Stimulated activated CD4-positive, alpha-beta T cell treated with anti-CD3 and anti-CD28 coated beads, Interleukin-2, amount 100 ng/mL, for 24 hours (primary cell): ENCODE data around the gene KLF17.

ENCODE experiments used
- DNase-seq, 2 donors: peaks; one replicate each; pipeline ENCODE4 v3.0.0-alpha.2; 2020

KLF17 gene, protein sequence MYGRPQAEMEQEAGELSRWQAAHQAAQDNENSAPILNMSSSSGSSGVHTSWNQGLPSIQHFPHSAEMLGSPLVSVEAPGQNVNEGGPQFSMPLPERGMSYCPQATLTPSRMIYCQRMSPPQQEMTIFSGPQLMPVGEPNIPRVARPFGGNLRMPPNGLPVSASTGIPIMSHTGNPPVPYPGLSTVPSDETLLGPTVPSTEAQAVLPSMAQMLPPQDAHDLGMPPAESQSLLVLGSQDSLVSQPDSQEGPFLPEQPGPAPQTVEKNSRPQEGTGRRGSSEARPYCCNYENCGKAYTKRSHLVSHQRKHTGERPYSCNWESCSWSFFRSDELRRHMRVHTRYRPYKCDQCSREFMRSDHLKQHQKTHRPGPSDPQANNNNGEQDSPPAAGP

DNA sequence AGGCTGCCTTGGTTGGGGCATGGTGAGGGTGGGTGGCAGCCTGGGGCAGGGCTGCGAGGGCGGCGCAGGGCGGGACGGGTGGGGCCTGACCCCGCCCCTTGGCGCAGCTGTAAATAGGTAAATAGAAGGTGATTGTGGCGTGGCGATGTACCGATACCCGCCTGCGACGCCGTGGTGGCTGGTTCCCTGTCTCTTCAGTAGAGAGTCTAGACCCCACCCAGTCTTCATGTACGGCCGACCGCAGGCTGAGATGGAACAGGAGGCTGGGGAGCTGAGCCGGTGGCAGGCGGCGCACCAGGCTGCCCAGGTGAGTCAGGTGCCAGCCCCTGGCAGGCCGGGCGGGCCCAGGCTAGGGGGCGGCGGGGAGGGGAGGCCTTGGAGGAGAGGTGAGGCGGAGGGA is at the start of gene KLF17:
Gene KLF17 (plus strand): TSS at position 140 of the 400 bp plus-strand sequence. CDS start 87 bp downstream, at position 227.
- no peak for DNase-seq

DNA sequence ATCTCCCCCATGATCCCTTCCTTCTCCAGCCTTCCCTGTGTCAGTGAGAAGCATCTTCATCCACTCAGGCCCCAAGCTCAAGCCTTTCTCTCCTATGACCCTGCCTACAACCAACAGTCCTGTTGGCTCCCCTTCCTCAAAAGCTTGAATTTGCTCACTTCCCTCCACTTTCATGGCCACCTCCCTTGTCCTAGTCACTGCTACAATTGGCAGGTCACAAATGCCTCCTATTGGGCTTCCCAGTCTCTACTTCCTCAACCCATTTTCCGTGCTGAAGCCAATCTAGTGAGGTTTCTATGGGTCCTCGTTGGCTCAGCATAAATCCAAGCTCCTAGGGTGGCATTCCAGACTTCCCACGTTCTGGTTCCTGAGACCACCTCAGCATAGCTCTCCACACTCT is 47.2 kb upstream of the KLF17 start:
- DNase-seq = no peak

DNA sequence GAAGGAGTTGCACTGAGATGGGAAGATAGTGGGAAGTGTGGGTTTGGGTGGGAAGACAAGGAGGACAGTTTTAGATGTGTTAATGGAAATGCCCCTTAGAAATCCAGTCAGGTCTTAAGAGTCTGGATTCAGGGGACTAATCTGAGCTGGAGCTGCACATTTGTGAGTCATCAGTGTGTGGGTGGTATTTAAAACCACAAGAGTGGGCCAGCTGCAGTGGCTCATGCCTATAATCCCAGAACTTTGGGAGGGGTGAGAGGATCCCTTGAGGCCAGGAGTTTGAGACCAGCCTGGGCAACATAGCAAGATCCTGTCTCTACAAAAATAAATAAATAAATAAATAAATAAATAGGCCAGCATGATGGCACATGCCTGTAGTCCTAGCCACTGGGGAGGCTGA is 46.4 kb upstream of the KLF17 start:
- DNase-seq = no peak

DNA sequence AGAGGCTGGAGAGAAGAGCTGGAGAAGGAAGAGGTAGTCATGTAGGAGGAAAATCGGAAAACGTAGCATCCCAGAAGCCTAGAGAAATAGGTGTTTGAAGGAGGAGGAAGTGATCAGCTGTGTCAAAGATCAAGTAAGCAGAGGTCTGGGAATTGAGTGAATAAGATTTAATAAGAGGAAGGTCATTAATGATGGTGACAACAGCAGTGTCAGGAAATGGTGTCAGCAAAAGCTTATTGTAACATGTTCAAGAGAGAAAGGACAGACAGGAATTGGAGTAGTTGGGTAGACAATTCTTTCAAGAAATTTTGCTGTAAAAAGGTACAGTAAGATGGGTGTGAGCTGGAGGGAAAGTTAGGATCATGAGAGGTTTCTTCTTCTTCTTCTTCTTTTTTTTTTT is 45.8 kb upstream of the KLF17 start:
- DNase-seq = no peak

DNA sequence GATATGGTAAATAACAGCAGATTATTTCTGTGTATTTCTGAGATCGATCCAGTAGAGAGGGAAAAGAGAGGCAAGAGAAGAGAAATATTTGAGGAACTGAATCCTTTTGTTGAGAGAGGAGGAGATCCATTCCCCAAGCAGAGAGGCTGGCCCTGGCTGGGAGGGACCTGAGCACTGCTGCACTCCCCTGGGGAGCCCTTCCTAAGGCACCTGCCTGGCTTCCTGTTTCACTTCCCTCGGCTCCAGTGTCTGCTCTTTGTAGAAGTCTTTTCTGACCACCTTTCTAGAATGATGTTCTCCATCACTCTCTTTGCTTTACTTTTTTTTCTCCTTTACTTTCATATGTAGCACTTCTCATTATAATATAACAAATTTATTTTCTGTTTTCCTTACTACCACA is 45.1 kb upstream of the KLF17 start:
- DNase-seq = no peak

DNA sequence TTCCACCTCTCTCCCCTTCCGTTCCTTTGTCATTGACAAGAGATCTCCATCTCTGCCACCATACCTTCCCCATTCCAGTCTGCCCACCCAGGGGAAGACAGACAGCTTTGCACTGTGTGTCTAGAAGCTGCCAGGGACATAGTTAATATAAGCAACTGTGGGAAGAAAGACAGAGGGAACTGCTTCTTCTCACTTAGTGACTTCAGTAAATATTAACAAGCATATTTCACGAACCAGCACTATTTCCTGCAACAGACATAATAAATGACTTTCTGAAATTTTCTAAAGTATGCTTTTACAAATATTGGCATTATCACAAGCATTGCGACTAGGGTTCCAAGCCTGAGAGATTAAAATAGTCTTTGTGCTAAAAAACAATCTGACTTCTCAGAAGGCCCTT is 44.2 kb upstream of the KLF17 start:
- DNase-seq = no peak

DNA sequence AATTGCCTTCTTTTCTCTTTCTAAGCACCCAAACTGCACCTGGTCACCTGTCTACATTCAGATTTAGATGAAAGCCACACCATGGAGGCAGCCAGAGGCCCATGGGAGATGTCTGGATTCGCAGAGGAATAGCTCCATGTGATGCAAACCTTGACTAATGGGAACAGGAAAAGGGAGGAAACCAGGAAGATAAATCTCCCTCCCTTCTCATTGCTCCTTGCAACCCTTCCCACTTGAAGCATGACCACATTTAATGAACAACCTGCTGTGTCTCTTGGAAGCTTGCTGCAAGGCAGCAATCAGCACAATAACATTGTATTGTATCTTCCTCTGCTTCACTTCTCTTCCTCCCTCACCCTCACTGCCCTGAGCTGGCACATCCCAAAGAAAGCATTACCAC is 42.6 kb upstream of the KLF17 start:
- DNase-seq = no peak

DNA sequence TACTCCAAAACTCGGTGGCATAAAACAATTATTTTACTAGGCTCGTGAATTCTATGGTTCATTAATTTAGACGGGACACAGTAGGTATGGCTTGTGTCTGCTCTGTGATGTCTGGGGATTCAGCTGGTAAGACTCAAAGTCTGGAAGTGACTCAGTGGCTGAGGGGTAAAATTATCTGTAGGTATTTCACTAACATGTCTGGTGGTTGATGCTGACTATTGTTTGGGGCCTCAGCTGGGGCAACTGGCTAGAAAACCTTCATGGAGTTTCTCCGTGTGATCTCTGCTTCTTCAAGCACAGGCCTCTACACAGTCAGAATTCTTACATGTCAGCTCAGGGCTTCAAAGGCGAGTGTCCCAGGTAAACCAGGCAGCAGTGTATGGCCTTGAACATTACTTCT is 41.2 kb upstream of the KLF17 start:
- DNase-seq = no peak

DNA sequence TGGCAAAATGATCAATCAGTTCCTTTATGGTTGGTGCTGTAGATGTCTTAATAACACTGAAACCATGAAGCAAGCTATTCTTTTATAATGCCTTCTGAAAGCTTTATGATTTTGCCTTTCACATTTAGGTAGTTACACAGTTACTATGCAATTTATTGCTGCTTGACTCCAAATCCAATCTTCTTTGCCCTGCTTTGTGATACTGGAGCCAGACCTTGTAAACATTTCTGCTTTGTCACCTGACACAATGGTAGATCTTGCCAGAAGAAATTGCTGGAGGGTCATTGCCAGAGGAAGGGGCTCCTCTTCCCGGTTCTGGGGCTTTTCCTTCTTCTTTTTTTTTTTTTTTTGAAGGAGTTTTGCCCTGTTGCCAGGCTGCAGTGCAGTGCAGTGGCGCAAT is 40.5 kb upstream of the KLF17 start:
- no peak for DNase-seq

DNA sequence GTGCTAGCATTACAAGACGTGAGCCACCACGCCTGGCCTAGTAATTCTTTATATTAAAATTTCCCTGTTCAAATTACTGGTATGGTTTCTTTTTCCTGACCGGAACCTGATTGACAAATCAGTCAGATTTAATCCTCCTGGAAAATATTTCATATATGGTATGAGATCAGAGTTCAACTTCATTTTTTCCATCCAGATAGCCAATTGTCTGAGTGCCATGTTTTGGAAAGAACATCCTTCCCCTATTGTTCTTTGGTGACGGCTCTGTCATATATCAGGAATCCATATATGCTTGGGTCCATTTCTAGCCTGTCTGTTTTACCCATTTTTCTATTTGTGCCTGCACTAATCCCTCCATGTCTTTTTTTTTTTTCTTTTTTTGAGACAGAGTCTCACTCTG is 39.1 kb upstream of the KLF17 start:
- DNase-seq = no peak

DNA sequence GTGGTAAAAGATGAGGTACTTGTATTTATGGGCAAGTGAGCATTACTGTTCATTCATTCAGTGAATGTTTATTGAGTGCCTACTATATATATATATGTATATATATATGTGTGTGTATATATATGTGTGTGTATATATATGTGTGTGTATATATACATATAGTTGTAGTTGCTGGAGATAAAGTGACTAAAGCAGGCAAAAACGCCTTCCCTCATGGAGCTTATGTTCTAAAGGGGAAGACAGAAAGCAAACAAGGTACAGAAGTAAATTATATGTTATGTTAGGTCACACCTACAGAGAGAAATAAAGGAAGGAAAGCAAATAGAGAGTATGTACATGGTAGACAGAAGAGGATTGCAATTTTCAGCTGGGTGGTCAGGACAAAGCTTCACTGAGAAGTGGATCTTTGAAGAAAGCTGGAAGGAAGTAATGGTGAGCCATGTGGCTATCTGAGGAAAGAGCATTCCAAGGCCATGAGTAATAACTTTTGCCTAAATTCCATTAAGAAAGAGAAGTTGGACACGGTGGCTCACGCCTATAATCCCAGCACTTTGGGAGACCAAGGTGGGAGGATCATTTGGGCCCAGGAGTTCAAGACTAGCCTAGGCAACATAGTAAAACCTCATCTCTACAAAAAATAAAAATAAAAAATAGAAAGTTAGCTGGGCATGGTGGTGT is 33.5 kb upstream of the KLF17 start:
- DNase-seq = no peak

DNA sequence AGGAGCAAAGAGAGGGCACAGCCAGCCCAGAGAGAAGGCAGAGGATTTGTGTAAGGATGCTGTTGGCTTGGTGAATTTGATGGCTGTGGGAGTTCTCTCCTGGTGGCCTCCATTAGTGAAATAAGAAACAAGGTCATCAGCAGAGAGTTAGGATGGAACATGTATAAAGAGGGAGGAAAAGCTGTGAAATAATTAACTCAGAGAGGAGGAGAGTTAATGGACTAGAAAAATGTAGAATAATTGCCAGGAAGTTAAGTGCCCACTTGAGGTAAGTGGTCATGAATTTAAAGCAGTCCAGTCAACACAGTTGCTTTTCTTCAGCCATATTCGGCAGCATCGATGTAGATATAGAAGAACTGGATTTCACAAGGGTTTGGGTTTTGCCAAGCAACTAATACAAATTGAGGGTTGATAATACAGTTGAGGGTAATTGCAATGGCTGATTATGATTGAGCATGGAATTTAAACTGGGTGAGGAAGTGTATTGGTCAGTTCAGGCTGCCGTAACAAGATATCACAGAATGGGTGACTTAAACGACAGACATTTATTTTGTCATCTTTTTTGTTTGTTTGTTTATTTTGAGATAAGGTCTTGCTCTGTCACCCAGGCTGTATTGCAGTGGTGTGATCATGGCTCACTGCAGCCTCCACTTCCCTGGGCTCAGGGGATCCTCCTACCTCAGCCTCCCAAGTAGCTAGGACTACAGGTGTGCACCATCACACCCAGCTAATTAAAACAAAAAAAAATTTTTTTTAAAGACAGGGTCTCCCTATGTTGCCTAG is 31.7 kb upstream of the KLF17 start:
- DNase-seq = no peak

DNA sequence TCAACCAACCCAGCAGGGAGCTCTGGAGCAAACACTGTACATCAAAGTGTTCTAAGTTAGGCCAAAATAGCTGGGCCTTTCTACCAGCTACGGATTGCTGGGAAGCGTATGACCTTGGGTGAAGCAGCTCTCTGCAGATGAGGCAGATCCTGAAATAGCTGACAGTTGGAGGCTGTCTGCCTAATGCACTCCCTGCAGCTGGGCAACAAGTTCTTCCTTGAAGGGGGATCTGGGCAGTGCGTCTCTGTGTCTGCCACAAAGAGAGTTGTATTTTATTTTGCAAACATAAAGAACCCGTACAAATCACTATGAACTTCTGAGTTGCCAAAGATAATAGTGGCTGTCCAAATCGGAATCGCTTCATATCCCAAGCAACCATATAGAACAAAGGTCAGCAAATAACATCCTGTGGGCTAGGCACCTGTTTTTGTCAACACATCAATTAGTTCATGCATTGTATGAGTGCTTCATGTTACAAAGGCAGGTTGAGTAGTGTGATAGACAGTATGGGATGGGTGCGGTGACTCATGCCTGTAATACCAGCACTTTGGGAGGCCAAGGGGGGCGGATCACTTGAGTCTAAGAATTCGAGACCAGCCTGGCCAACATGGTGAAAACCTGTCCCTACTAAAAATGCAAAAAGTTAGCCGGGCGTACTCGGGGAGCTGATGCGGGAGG is 29.1 kb upstream of the KLF17 start:
- no peak for DNase-seq

DNA sequence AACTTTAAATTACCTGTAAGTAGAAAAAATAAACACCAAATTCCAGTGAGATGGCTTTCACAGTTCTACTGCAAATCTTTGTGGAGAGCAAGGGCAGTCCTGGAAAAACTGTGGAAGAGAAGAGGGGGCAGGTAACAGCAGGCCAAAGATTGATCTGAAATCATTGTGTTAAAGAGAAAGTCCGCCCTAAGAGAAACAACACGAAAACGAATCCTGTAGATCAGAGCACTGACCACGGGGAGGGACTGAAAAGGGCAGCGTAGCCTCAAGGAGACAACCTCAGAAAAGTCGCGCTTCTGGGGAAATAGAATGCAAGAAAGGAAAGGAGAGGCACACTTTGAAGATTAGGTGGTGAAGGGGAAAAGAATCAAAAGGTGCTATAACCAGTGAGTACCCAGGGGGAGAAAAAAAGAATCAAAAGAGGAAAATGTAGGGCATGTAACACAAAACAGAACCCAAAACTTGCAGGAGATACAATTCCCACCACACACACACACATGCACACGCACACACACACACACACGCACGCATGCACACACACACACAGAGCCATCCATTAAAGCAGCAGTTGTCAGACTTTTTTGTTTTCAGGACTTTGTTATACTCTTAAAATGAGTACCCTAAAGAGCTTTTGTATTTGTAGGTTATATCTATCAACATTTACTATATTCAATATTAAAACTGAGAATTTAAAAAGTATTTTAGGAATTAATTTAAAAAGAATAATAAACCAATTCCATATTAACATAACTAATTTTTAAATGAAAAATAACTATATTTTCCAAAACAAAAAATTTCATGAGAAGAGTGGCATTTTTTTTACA is 28.0 kb upstream of the KLF17 start:
- no peak for DNase-seq

DNA sequence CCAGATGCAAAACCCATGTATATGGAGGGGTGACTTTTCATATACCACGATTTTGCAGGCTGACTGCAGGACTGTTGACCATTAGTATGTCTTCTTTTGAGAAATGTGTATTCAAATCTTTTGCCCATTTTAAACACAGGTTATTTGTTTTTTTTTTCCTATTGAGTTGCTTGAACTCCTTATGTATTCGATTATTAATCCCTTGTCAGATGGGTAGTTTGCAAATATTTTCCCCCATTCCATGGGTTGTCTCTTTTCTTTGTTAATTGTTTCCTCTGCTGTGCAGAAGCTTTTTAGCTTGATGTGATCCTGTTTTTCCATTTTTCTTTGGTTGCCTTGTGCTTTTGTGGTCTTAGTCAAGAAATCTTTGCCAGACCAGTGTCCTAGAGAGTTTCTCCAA is 24.6 kb upstream of the KLF17 start:
- no peak for DNase-seq

DNA sequence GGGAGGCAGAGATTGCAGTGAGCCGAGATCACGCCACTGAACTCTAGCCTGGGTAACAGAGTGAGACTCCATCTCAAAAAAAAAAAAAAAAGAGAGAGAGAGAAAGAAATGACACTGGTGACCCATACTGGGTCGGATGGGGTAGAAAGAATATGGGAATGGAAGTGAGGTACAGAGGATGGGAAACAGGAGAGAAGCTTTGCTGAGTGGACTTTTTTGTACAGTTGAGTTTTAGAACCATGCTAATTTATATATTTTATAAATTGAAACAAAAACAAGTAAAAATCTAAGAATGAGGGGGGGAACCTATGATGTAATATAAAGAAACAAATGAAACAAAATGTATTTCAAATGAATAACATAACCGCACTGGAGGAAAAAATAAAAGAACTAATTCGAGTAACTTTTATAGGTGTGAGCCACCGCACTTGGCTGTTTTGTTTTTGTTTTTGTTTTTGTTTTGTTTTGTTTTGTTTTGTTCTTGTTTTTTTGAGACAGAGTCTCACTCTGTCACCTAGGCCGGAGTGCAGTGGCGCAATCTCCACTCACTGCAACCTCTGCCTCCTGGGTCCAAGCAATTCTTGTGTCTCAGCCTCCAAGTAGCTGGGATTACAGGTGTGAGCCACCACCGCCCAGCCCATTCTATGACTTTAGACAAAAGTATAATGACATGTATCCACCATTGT is 18.3 kb upstream of the KLF17 start:
- no peak for DNase-seq

DNA sequence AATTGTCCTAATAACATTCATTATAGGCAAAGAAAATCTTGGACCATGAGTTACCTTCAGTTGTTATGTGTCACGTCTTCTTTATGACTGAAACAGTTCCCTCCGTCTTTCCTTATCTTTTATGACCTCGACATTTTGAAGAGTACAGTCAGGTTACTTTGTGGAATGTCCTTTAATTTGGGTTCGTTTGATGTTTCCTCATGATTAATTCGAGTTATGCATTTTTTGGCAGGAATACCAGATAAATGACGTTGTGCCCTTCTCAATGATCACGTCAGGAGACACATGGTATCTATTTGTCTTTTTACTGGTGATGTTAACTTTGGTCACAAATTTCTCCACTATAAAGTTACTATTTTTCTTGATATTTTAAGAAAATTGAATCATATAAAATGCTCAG is 17.3 kb upstream of the KLF17 start:
- no peak for DNase-seq

DNA sequence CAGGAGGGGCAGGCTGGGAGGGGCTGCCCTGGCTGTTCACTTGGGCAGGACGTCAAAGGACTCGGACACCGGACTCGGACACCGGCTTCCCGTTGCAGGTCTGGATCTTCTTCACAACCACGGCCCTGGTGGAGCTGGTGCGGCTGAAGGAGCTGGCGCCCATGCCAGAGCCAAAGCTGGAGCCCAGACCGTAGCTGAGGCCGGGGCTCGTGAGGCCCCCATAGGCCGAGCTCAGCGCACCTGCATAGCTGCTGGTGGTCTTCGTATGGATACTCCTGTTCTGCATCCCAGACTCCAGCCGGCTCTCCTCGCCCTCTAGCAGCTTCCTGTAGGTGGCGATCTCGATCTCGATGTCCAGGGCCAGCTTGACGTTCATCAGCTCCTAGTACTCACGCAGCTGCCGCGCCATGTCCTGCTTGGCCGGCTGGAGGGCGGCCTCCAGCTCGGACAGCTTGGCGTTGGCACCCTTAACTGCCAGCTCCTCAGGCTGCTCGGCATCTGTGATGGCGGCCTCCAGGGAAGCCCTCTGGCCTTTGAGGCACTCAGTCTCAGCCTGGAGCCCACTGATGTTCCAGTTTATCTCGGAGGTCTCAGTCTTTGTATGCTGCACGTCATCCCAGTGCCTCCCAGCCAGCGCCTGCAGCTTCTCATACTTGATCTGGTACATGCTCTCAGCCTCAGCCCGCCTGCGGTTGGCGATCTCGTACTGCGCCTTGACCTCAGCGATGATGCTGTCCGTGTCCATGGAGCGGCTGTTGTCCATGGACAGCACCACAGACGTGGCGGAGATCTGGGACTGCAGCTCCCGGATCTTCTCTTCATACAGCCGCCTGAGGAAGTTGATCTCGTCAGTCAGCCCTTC is 15.1 kb upstream of the KLF17 start:
- DNase-seq = peak in 1 of 2 donors; percentile 18

DNA sequence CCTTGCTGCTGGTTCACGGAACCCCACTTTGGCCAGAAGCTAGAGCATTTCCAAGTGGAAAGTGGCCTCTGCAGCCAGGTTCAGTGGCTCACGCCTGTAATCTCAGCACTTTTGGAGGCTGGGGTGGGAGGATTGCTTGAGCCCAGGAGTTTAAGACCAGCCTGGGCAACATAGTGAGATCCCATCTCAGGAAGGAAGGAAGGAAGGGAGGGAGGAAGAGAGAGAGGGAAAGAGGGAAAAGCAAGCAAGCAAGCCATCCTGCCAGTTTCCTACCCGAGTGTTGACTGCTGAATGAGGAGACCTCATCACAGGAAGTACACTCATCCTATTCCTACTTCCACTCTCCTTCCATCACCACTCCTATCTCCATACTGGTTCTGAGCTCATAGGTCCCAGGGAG is 12.8 kb upstream of the KLF17 start:
- no peak for DNase-seq

DNA sequence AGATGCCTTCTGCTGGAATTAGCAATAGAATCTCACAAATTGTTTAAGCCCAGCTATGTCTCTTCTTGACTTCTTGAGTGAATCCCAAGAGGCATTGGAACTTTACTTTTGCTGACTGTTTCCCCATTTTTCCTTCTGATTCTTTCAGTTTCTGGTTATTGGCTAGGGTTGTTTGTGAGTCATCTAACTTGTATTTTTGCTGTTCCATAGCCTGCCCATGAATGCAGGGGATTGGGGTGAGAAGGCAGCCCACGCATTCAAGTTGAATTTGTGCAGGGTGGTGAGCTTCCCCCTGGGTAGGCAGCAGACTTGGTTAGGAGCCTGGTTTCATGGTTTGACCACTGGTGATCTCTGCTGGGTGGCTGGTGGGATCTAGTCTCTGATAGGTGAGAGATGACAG is 10.4 kb upstream of the KLF17 start:
- DNase-seq = no peak

DNA sequence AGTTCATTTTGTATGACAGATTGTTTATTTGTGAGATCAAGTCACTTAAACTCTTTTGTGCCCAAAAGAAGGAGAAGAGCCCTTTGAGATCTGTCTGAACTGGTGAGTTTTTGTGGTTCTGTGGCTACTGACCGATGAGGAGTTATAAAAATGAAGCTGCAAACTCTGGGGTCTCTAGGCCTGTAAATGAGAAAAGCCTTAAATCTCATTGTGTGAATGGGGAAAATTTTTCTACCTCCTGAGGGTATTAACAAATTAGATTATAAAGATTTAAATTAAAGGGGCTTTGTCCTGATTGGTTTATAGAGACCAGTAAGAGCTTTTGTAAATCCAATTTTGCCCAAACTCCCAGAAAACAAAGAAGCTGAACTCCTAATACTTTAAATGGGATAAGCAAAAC is 9.7 kb upstream of the KLF17 start:
- DNase-seq = no peak
